ENCODE results near the gene ELP2.
A peak's percentile ranks its signal among the peaks of the same experiment; 100 is the strongest.
"Not testable (repeated sequence)": the region's sequence is repeated elsewhere in the genome, so short reads cannot be mapped to it uniquely, and the experiment has no call there.

Gene ELP2

DNA sequence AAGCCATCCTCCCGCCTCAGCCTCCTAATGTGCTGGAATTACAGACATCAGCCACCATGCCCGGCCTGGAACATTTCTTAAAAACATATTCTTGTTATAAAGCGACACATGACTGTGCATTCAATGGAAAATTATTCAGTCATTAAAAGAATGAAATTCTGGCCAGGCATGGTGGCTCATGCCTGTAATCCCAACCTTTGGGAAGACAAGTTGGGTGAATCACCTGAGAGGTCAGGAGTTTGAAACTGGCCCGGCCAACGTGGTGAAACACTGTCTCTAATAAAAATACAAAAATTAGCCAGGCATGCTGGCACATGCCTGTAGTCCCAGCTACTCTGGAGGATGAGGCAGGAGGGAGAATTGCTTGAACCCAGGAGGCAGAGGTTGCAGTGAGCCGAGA, 40.7 kb upstream of the ELP2 start:
- TF ChIP-seq CTCF (conservative IDR thresholded peaks at IDR 0.05; ENCODE audit: low read length) = no peak
- no peak for DNase-seq (ENCODE audit: low read depth)
- H3K4me3 ChIP-seq (ENCODE audit: low read length) = no peak overlapping the region

GRCh38 chr18:36092116-36092515, 37.6 kb upstream of the ELP2 start:
- DNase-seq (ENCODE audit: low read depth); H3K4me3 ChIP-seq (ENCODE audit: low read length): not testable (repeated sequence)

DNA sequence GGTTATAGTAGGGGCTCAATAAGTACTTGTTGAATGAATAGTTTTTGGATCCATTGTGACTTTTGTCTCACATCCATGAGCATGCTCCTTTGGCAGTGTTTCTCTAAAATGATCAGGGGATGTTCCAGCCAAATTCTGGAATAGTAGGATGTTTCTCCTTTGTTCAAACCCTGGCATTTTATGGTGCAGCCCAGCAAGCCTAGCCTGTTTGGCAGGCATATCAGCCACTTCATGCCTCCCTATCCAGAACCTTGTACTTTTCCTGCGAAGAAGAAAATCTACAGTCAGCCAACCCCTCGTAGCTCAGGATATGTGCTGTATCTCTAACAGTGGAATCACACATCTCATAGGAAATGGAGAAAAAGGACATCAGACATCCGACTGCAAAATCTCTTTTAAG, 35.3 kb upstream of the ELP2 start:
- TF ChIP-seq CTCF (conservative IDR thresholded peaks at IDR 0.05; ENCODE audit: low read length) = no peak
- H3K4me3 ChIP-seq (ENCODE audit: low read length) = no peak overlapping the region
- DNase-seq (ENCODE audit: low read depth) = no peak

- peak; percentile 67 for TF ChIP-seq CTCF (conservative IDR thresholded peaks at IDR 0.05; ENCODE audit: low read length)
- H3K4me3 ChIP-seq (ENCODE audit: low read length) = no peak overlapping the region
- DNase-seq (ENCODE audit: low read depth) = peak; percentile 76
These were observed 33.7 kb upstream of the ELP2 start for GRCh38 chr18:36095936-36096519.

DNA sequence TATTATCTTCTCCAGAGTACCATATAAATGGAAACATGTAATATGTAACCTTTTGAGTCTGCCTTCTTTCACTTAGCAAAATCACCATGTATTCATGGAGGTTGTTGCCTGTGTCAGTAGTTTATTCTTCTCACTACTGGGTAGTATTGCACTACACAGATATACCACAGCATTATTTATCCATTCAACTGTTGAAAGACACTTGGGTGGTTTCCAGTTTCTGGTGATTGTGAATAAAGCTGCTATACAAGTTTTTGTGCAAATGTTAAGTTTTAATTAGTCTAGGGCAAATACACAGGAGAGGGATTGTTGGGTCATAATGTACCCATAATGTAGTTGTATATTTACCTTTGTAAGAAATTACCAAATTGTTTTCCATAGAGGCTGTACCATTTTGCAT, 32.7 kb upstream of the ELP2 start:
- no peak overlapping the region for H3K4me3 ChIP-seq (ENCODE audit: low read length)
- no peak for DNase-seq (ENCODE audit: low read depth)
- no peak for TF ChIP-seq CTCF (conservative IDR thresholded peaks at IDR 0.05; ENCODE audit: low read length)

DNA sequence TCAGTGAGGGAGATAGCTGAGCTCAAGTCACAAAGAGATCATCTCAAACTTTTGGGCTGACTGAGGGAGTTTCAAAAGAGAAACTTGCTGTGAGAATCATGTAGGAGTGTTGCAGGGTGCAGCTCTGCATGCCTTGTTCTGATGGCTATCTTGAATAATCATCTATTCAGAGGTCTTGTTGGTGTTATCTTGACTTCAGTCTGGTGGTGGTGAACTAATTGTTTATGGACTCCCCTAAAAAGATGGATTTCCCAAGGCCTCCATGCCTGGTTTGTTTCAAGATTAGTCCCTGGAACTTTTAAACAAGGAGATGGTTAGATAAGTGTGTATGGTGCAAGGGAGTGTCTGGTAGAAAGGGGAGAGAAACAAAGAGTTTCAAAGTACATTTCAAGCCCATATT, 30.4 kb upstream of the ELP2 start:
- no peak for DNase-seq (ENCODE audit: low read depth)
- TF ChIP-seq CTCF (conservative IDR thresholded peaks at IDR 0.05; ENCODE audit: low read length) = no peak
- H3K4me3 ChIP-seq (ENCODE audit: low read length) = no peak overlapping the region

- no peak overlapping the region for H3K4me3 ChIP-seq (ENCODE audit: low read length)
- no peak for TF ChIP-seq CTCF (conservative IDR thresholded peaks at IDR 0.05; ENCODE audit: low read length)
- no peak for DNase-seq (ENCODE audit: low read depth)
These were observed 27.8 kb upstream of the ELP2 start for GRCh38 chr18:36101943-36102342.

DNA sequence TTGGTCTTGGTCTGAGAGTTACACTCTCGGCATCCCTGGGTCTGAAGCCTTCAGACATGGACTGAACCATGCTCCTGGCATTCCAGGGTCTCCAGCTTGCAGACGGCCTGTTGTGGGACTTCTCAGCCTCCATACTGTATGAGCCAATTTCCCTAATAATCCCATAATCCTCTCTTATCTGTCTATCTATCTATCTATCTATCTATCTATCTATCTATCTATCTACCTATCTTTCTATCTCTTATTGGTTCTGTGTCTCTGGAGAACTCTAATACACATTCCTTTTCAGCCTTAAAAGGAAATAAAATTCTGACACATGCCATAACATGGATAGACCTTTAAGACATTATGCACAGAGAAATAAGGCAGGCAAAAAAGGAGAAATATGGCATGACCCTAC, 24.9 kb upstream of the ELP2 start:
- DNase-seq (ENCODE audit: low read depth) = no peak
- TF ChIP-seq CTCF (conservative IDR thresholded peaks at IDR 0.05; ENCODE audit: low read length) = no peak
- H3K4me3 ChIP-seq (ENCODE audit: low read length) = no peak overlapping the region

Data from AG10803 (cell line).